Smooth muscle cell (in vitro differentiated cells): ENCODE results near the gene TAS1R3. TPM values are rescaled to one million over a fixed set of nuclear protein-coding genes. Genes with fewer than 3 reads are reported as not detected.
A peak's percentile ranks its signal among the peaks of the same experiment; 100 is the strongest.

ENCODE experiments used
- DNase-seq: peaks from one replicate; lab custom pipeline; 2025; ENCODE audit not compliant: unreplicated experiment; lab: John Stamatoyannopoulos, UW
- H2AFZ ChIP-seq: fragments of 200-600 bp; sonication (generic); 2 replicates; pipeline ENCODE4 v1.6.0; 2016; ENCODE audit warnings: antibody characterized with exemption, low read depth, mild to moderate bottlenecking
- H3F3A ChIP-seq: fragments of 200-600 bp; sonication (generic); 2 replicates; pipeline ENCODE4 v1.6.0; 2017; ENCODE audit warnings: antibody characterized with exemption, low read depth
- H3K27ac ChIP-seq: fragments of 200-600 bp; sonication (generic); 2 replicates; pipeline ENCODE4 v1.5.1; 2016; ENCODE audit warnings: low read depth, mild to moderate bottlenecking
- H3K27me3 ChIP-seq: fragments of 200-600 bp; sonication (generic); 2 replicates; pipeline ENCODE4 v1.6.1; 2016; ENCODE audit warnings: low read depth, mild to moderate bottlenecking
- H3K36me3 ChIP-seq: fragments of 200-600 bp; sonication (generic); 2 replicates; pipeline ENCODE4 v1.5.1; 2016; ENCODE audit warnings: low read depth
- H3K4me1 ChIP-seq: fragments of 200-600 bp; sonication (generic); 2 replicates; pipeline ENCODE4 v1.5.1; 2016; ENCODE audit warnings: low read depth
- H3K4me2 ChIP-seq: fragments of 200-600 bp; sonication (generic); 2 replicates; pipeline ENCODE4 v1.6.0; 2016; ENCODE audit warnings: mild to moderate bottlenecking
- H3K4me3 ChIP-seq: fragments of 200-600 bp; sonication (generic); 2 replicates; pipeline ENCODE4 v1.5.1; 2016; ENCODE audit warnings: mild to moderate bottlenecking
- H3K79me2 ChIP-seq: fragments of 200-600 bp; sonication (generic); 2 replicates; pipeline ENCODE4 v1.6.0; 2016; ENCODE audit warnings: low read depth, mild to moderate bottlenecking
- H3K9ac ChIP-seq: fragments of 200-600 bp; sonication (generic); 2 replicates; pipeline ENCODE4 v1.6.0; 2016; ENCODE audit warnings: low read depth
- H3K9me3 ChIP-seq: fragments of 200-600 bp; sonication (generic); replicated peaks from 2 replicates; pipeline ENCODE4 v1.5.1; 2016; ENCODE audit warnings: low read depth
- H4K20me1 ChIP-seq: fragments of 200-600 bp; sonication (generic); 2 replicates; pipeline ENCODE4 v1.6.0; 2016; ENCODE audit warnings: low read depth
- CTCF ChIP-seq: fragments of 200-600 bp; sonication (generic); IDR thresholded peaks from 2 replicates; pipeline ENCODE4 v1.5.1; 2017; ENCODE audit warnings: borderline replicate concordance, mild to moderate bottlenecking, antibody characterized with exemption; ENCODE audit not compliant: insufficient read depth, poor library complexity, severe bottlenecking
- WGBS: methylation state at CpG from one replicate; pipeline ENCODE4 v1.1.7; 2016; ENCODE audit warnings: low lambda C conversion rate; 5-methylcytosine and 5-hydroxymethylcytosine counted together
- polyA plus RNA-seq: library from polyadenylated mRNA; unstranded; fragments of >200 nt; fragmentation: Nextera tagmentation; extraction: Ambion mirVana; gene quantifications from 2 replicates; pipeline ENCODE4 v1.2.1, GENCODE V29; 2016
- total RNA-seq: library from RNA; depleted of rRNA; stranded (reverse); fragments of >200 nt; gene quantifications from 2 replicates; pipeline ENCODE4 v1.2.3, GENCODE V29; 2014

TAS1R3 gene
- total and polyA plus RNA-seq, 2 experiments from 2014 or later: 0.18 to 0.39 TPM

GRCh38 chr1:1361233-1361981 is 30.3 kb downstream of the TAS1R3 start:
- Histone ChIP-seq H3F3A (peaks cover 17% of the 10 kb centered on the region), H2AFZ (no peak overlapping the region), H3K4me1 (peaks cover 36% of the 10 kb centered on the region), H3K4me2 (peak overlapping the region; percentile 79), H3K9ac (peak overlapping the region; percentile 53), H3K4me3 (peak overlapping the region; percentile 15), H3K36me3 (no peaks in the 10 kb centered on the region), H3K27me3 (no peaks in the 10 kb centered on the region), H3K79me2 (peaks cover 16% of the 10 kb centered on the region), H3K9me3 (no peaks in the 10 kb centered on the region), H3K27ac (peak overlapping the region; percentile 96), H4K20me1 (peaks cover 13% of the 10 kb centered on the region)
- WGBS: 85% methylated on average over 34 of the region's 35 CpGs
- no peak for DNase-seq
- no peak for TF ChIP-seq CTCF

GRCh38 chr1:1361982-1362423 is 30.9 kb downstream of the TAS1R3 start:
- whole genome bisulfite sequencing: 14% methylated on average over 13 of the region's 13 CpGs
- no peaks in the 10 kb centered on the region for H3K9me3 ChIP-seq
- peak overlapping the region; percentile 53 for H3K9ac ChIP-seq

GRCh38 chr1:1364266-1364665 is 33.2 kb downstream of the TAS1R3 start:
- H3K36me3 ChIP-seq: no peaks in the 10 kb centered on the region
- no peaks in the 10 kb centered on the region for H3K79me2 ChIP-seq
- H3K27me3 ChIP-seq: no peaks in the 10 kb centered on the region
- H3F3A ChIP-seq: peaks cover 17% of the 10 kb centered on the region
- TF ChIP-seq CTCF: no peak
- no peaks in the 10 kb centered on the region for H4K20me1 ChIP-seq
- H3K4me2 ChIP-seq: no peak overlapping the region
- no peak overlapping the region for H2AFZ ChIP-seq
- 85% methylated on average over 14 of the region's 14 CpGs for WGBS
- no peak overlapping the region for H3K4me3 ChIP-seq
- peaks cover 26% of the 10 kb centered on the region for H3K4me1 ChIP-seq
- no peak overlapping the region for H3K9ac ChIP-seq
- no peaks in the 10 kb centered on the region for H3K9me3 ChIP-seq
- no peak overlapping the region for H3K27ac ChIP-seq
- no peak for DNase-seq

More at GRCh38 chr1:1361982-1362423, 30.9 kb downstream of the TAS1R3 start:
- no peak overlapping the region for H2AFZ ChIP-seq
- peak overlapping the region; percentile 15 for H3K4me3 ChIP-seq
- peak overlapping the region; percentile 96 for H3K27ac ChIP-seq
- no peaks in the 10 kb centered on the region for H3K36me3 ChIP-seq
- peak overlapping the region; percentile 79 for H3K4me2 ChIP-seq
- DNase-seq: peak; percentile 27
- peaks cover 10% of the 10 kb centered on the region for H3K79me2 ChIP-seq
- no peaks in the 10 kb centered on the region for H3K27me3 ChIP-seq
- H3K4me1 ChIP-seq: peaks cover 31% of the 10 kb centered on the region
- TF ChIP-seq CTCF: no peak
- H3F3A ChIP-seq: peaks cover 17% of the 10 kb centered on the region
- H4K20me1 ChIP-seq: peaks cover 7% of the 10 kb centered on the region
